ENCODE results near the gene NMNAT2. TPM values are rescaled to one million over a fixed set of nuclear protein-coding genes. Genes with fewer than 3 reads are reported as not detected.

The NMNAT2 gene
- total and polyA plus RNA-seq, 2 of the 8 experiments (the other 6 are each of a cell fraction or from before 2014, with no cell fraction given), result 6.5 to 20.9 TPM

DNA sequence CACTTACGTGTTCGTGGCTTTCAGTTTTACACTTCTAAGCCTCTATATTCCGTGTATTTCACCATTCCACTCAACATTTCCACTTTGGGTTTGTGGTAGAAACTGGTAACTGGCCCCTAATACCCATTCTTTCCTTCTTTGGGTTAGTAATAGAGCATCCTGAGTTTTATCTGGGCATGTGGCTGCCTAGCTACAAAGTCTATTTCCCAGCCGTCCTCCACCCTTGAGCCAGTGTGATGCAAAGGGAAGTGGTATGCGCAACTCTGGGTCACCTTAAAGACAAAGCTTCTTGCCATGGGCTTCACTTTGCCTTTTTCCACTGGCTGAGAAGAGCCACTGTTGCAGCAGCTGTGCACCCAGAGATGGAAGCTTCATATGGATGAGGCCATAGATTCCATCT is 158.3 kb downstream of the NMNAT2 start (continued):
- TF ChIP-seq, protein P1, sequence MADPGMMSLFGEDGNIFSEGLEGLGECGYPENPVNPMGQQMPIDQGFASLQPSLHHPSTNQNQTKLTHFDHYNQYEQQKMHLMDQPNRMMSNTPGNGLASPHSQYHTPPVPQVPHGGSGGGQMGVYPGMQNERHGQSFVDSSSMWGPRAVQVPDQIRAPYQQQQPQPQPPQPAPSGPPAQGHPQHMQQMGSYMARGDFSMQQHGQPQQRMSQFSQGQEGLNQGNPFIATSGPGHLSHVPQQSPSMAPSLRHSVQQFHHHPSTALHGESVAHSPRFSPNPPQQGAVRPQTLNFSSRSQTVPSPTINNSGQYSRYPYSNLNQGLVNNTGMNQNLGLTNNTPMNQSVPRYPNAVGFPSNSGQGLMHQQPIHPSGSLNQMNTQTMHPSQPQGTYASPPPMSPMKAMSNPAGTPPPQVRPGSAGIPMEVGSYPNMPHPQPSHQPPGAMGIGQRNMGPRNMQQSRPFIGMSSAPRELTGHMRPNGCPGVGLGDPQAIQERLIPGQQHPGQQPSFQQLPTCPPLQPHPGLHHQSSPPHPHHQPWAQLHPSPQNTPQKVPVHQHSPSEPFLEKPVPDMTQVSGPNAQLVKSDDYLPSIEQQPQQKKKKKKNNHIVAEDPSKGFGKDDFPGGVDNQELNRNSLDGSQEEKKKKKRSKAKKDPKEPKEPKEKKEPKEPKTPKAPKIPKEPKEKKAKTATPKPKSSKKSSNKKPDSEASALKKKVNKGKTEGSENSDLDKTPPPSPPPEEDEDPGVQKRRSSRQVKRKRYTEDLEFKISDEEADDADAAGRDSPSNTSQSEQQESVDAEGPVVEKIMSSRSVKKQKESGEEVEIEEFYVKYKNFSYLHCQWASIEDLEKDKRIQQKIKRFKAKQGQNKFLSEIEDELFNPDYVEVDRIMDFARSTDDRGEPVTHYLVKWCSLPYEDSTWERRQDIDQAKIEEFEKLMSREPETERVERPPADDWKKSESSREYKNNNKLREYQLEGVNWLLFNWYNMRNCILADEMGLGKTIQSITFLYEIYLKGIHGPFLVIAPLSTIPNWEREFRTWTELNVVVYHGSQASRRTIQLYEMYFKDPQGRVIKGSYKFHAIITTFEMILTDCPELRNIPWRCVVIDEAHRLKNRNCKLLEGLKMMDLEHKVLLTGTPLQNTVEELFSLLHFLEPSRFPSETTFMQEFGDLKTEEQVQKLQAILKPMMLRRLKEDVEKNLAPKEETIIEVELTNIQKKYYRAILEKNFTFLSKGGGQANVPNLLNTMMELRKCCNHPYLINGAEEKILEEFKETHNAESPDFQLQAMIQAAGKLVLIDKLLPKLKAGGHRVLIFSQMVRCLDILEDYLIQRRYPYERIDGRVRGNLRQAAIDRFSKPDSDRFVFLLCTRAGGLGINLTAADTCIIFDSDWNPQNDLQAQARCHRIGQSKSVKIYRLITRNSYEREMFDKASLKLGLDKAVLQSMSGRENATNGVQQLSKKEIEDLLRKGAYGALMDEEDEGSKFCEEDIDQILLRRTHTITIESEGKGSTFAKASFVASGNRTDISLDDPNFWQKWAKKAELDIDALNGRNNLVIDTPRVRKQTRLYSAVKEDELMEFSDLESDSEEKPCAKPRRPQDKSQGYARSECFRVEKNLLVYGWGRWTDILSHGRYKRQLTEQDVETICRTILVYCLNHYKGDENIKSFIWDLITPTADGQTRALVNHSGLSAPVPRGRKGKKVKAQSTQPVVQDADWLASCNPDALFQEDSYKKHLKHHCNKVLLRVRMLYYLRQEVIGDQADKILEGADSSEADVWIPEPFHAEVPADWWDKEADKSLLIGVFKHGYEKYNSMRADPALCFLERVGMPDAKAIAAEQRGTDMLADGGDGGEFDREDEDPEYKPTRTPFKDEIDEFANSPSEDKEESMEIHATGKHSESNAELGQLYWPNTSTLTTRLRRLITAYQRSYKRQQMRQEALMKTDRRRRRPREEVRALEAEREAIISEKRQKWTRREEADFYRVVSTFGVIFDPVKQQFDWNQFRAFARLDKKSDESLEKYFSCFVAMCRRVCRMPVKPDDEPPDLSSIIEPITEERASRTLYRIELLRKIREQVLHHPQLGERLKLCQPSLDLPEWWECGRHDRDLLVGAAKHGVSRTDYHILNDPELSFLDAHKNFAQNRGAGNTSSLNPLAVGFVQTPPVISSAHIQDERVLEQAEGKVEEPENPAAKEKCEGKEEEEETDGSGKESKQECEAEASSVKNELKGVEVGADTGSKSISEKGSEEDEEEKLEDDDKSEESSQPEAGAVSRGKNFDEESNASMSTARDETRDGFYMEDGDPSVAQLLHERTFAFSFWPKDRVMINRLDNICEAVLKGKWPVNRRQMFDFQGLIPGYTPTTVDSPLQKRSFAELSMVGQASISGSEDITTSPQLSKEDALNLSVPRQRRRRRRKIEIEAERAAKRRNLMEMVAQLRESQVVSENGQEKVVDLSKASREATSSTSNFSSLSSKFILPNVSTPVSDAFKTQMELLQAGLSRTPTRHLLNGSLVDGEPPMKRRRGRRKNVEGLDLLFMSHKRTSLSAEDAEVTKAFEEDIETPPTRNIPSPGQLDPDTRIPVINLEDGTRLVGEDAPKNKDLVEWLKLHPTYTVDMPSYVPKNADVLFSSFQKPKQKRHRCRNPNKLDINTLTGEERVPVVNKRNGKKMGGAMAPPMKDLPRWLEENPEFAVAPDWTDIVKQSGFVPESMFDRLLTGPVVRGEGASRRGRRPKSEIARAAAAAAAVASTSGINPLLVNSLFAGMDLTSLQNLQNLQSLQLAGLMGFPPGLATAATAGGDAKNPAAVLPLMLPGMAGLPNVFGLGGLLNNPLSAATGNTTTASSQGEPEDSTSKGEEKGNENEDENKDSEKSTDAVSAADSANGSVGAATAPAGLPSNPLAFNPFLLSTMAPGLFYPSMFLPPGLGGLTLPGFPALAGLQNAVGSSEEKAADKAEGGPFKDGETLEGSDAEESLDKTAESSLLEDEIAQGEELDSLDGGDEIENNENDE (IDR thresholded peaks at IDR 0.05; ENCODE audit: insufficient replicate concordance, low read length), result no peak
